Hepatocyte (in vitro differentiated cells): ENCODE measurements around the gene INPP5F.

Experiments used
- EZH2 ChIP-seq: fragments of 200-600 bp; sonication (generic); IDR thresholded peaks from 2 replicates; pipeline ENCODE4 v1.6.1; 2016; ENCODE audit warnings: antibody characterized with exemption, mild to moderate bottlenecking, borderline replicate concordance
- EZH2phosphoT487 ChIP-seq: fragments of 200-600 bp; sonication (generic); IDR thresholded peaks from one replicate; pipeline ENCODE4 v1.6.1; 2018; ENCODE audit warnings: antibody characterized with exemption, mild to moderate bottlenecking, low read depth, moderate library complexity; ENCODE audit not compliant: unreplicated experiment, severe bottlenecking
- TF ChIP-seq, protein P1 (sequence below): fragments of 200-600 bp; sonication (generic); IDR thresholded peaks from 2 replicates; pipeline ENCODE4 v1.5.1; 2016; ENCODE audit warnings: antibody characterized with exemption, mild to moderate bottlenecking; ENCODE audit not compliant: poor library complexity

DNA sequence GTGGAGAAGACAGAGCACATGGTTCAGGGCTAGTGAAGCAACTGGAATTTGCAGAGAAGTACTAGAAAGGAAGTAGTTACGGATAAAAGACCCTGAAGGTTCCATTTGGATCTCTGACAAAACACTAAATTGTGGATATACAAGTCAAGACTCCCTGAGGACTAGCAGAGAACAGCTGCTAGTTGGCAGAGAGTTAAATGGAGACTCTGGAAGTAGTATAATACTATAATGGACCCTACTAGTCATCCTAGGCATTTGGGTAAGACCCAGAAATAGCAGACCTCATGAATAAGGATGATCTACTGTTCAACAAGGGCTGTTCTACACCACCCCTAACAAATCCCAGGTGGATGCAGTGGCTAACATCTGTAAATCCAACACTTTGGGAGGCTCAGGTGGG is 127.7 kb downstream of the INPP5F start:
- TF ChIP-seq, protein P1, sequence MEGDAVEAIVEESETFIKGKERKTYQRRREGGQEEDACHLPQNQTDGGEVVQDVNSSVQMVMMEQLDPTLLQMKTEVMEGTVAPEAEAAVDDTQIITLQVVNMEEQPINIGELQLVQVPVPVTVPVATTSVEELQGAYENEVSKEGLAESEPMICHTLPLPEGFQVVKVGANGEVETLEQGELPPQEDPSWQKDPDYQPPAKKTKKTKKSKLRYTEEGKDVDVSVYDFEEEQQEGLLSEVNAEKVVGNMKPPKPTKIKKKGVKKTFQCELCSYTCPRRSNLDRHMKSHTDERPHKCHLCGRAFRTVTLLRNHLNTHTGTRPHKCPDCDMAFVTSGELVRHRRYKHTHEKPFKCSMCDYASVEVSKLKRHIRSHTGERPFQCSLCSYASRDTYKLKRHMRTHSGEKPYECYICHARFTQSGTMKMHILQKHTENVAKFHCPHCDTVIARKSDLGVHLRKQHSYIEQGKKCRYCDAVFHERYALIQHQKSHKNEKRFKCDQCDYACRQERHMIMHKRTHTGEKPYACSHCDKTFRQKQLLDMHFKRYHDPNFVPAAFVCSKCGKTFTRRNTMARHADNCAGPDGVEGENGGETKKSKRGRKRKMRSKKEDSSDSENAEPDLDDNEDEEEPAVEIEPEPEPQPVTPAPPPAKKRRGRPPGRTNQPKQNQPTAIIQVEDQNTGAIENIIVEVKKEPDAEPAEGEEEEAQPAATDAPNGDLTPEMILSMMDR = no peak
- TF ChIP-seq EZH2phosphoT487 (no peak), EZH2 (no peak)
